Esophagus muscularis mucosa (tissue), 3 donors: ENCODE measurements around the gene CCNYL1.

Experiments used
- EP300 ChIP-seq: sonication (generic); formaldehyde crosslinking; IDR thresholded peaks from one replicate; pipeline ENCODE4 v1.6.1; 2017; ENCODE audit warnings: antibody characterized with exemption
- POLR2A ChIP-seq: fragments of 450-650 bp; IDR thresholded peaks from one replicate; pipeline ENCODE4 v1.6.1; 2017; ENCODE audit warnings: antibody characterized with exemption, moderate library complexity, mild to moderate bottlenecking, low read depth
- POLR2AphosphoS5 ChIP-seq, 2 donors: sonication (generic); formaldehyde crosslinking; IDR thresholded peaks; one replicate each; pipeline ENCODE4 v1.6.1; 2017; ENCODE audit warnings: antibody characterized with exemption in 2 of 2

GRCh38 chr2:207749873-207750272, 38.4 kb downstream of the CCNYL1 start:
- no peak for TF ChIP-seq POLR2A
- no peak for TF ChIP-seq EP300
- TF ChIP-seq POLR2AphosphoS5 (IDR thresholded peaks at IDR 0.05): no peak
